ENCODE data around the gene ADCY1. TPM values are rescaled to one million over a fixed set of nuclear protein-coding genes. Genes with fewer than 3 reads are reported as not detected.
A peak's percentile ranks its signal among the peaks of the same experiment; 100 is the strongest.

ADCY1 gene
- total RNA-seq, 2 donors from 2014 or later: 15.3 to 18.5 TPM

- H3K27ac ChIP-seq (ENCODE audit: low read depth, low read length): no peak overlapping the region
- WGBS, 2 experiments (ENCODE audit: insufficient coverage in 1 of 2, insufficient read length in 1 of 2): 80 to 91% methylated on average over 1 to 5 of the region's 5 CpGs
- no peak overlapping the region for H3K27ac Mint-ChIP-seq
- H3K9me3 Mint-ChIP-seq: no peaks in the 10 kb centered on the region
- peak; percentile 17 for DNase-seq
- H3K4me3 ChIP-seq (ENCODE audit: low read length): no peak overlapping the region
- no peak overlapping the region for H3K9ac ChIP-seq (ENCODE audit: extremely low read depth, low read length, poor library complexity, severe bottlenecking)
- no peak overlapping the region for H3K4me3 Mint-ChIP-seq
- no peaks in the 10 kb centered on the region for H3K4me1 ChIP-seq (ENCODE audit: control insufficient read depth, insufficient read depth, low read length)
- no peaks in the 10 kb centered on the region for H3K27me3 ChIP-seq (ENCODE audit: control insufficient read depth, insufficient read depth, low read length, poor library complexity, severe bottlenecking)
- no peaks in the 10 kb centered on the region for H3K36me3 Mint-ChIP-seq (ENCODE audit: low read depth)
- H3K9me3 ChIP-seq (ENCODE audit: control insufficient read depth, low read length): no peaks in the 10 kb centered on the region
- H3K27me3 Mint-ChIP-seq (ENCODE audit: insufficient read depth): no peaks in the 10 kb centered on the region
- no peaks in the 10 kb centered on the region for H3K36me3 ChIP-seq (ENCODE audit: control insufficient read depth, insufficient read depth, low read length)
- H3K4me1 Mint-ChIP-seq: no peaks in the 10 kb centered on the region
- no peak for TF ChIP-seq CTCF (conservative IDR thresholded peaks at IDR 0.05)
These were observed 128.6 kb downstream of the ADCY1 start for GRCh38 chr7:45702751-45703150.

- no peak overlapping the region for H3K9ac ChIP-seq (ENCODE audit: extremely low read depth, low read length, poor library complexity, severe bottlenecking)
- peak; percentile 35 for DNase-seq
- Mint-ChIP-seq H3K27me3 (ENCODE audit: insufficient read depth) (no peaks in the 10 kb centered on the region), H3K4me3 (no peak overlapping the region), H3K4me1 (no peaks in the 10 kb centered on the region), H3K9me3 (no peaks in the 10 kb centered on the region), H3K36me3 (ENCODE audit: low read depth) (no peaks in the 10 kb centered on the region), H3K27ac (no peak overlapping the region)
- no peaks in the 10 kb centered on the region for H3K36me3 ChIP-seq (ENCODE audit: control insufficient read depth, insufficient read depth, low read length)
- no peak overlapping the region for H3K27ac ChIP-seq (ENCODE audit: low read depth, low read length)
- TF ChIP-seq CTCF (conservative IDR thresholded peaks at IDR 0.05): no peak
- no peaks in the 10 kb centered on the region for H3K27me3 ChIP-seq (ENCODE audit: control insufficient read depth, insufficient read depth, low read length, poor library complexity, severe bottlenecking)
- H3K4me1 ChIP-seq (ENCODE audit: control insufficient read depth, insufficient read depth, low read length): no peaks in the 10 kb centered on the region
- no peak overlapping the region for H3K4me3 ChIP-seq (ENCODE audit: low read length)
- WGBS, 2 experiments (ENCODE audit: insufficient coverage in 1 of 2, insufficient read length in 1 of 2): 87 to 99% methylated on average over 16 to 20 of the region's 20 CpGs
- no peaks in the 10 kb centered on the region for H3K9me3 ChIP-seq (ENCODE audit: control insufficient read depth, low read length)
These were observed 129.2 kb downstream of the ADCY1 start for GRCh38 chr7:45703373-45703821.

GRCh38 chr7:45703911-45704682 lies 129.9 kb downstream of the ADCY1 start:
- Mint-ChIP-seq H3K4me1 (no peaks in the 10 kb centered on the region), H3K27ac (no peak overlapping the region), H3K4me3 (no peak overlapping the region), H3K27me3 (ENCODE audit: insufficient read depth) (no peaks in the 10 kb centered on the region), H3K9me3 (no peaks in the 10 kb centered on the region), H3K36me3 (ENCODE audit: low read depth) (no peaks in the 10 kb centered on the region)
- WGBS, 2 experiments (ENCODE audit: insufficient coverage in 1 of 2, insufficient read length in 1 of 2): 85 to 93% methylated on average over 9 to 13 of the region's 13 CpGs
- H3K9me3 ChIP-seq (ENCODE audit: control insufficient read depth, low read length): no peaks in the 10 kb centered on the region
- H3K36me3 ChIP-seq (ENCODE audit: control insufficient read depth, insufficient read depth, low read length): no peaks in the 10 kb centered on the region
- no peaks in the 10 kb centered on the region for H3K27me3 ChIP-seq (ENCODE audit: control insufficient read depth, insufficient read depth, low read length, poor library complexity, severe bottlenecking)
- peak; percentile 30 for DNase-seq
- no peak overlapping the region for H3K27ac ChIP-seq (ENCODE audit: low read depth, low read length)
- no peaks in the 10 kb centered on the region for H3K4me1 ChIP-seq (ENCODE audit: control insufficient read depth, insufficient read depth, low read length)
- TF ChIP-seq CTCF (conservative IDR thresholded peaks at IDR 0.05): no peak
- H3K4me3 ChIP-seq (ENCODE audit: low read length): no peak overlapping the region
- H3K9ac ChIP-seq (ENCODE audit: extremely low read depth, low read length, poor library complexity, severe bottlenecking): no peak overlapping the region
